ENCODE data around the gene NR3C1. TPM values are rescaled to one million over a fixed set of nuclear protein-coding genes. Genes with fewer than 3 reads are reported as not detected.

The NR3C1 gene
- total RNA-seq, 1 donor = 55.7 TPM

GRCh38 chr5:143319437-143320227, 83.9 kb downstream of the NR3C1 start:
- TF ChIP-seq CTCF (IDR thresholded peaks at IDR 0.05; ENCODE audit: insufficient read depth, low read depth, low read length) = no peak
- H3K4me3 ChIP-seq (ENCODE audit: low read depth, low read length) = no peak overlapping the region
- DNase-seq (ENCODE audit: low read depth) = no peak

- H3K4me3 ChIP-seq (ENCODE audit: low read depth, low read length) = no peak overlapping the region
- no peak for TF ChIP-seq CTCF (IDR thresholded peaks at IDR 0.05; ENCODE audit: insufficient read depth, low read depth, low read length)
- DNase-seq (ENCODE audit: low read depth) = no peak
Observed at GRCh38 chr5:143318833-143319232, 84.7 kb downstream of the NR3C1 start.

- TF ChIP-seq CTCF (IDR thresholded peaks at IDR 0.05; ENCODE audit: insufficient read depth, low read depth, low read length) = no peak
- no peak overlapping the region for H3K4me3 ChIP-seq (ENCODE audit: low read depth, low read length)
- DNase-seq (ENCODE audit: low read depth) = no peak
Observed at GRCh38 chr5:143318270-143318669, 85.2 kb downstream of the NR3C1 start.

- no peak for DNase-seq (ENCODE audit: low read depth)
- TF ChIP-seq CTCF (IDR thresholded peaks at IDR 0.05; ENCODE audit: insufficient read depth, low read depth, low read length) = no peak
Observed at GRCh38 chr5:143316844-143317631, 86.4 kb downstream of the NR3C1 start.

GRCh38 chr5:143316337-143316736, 87.1 kb downstream of the NR3C1 start:
- H3K4me3 ChIP-seq (ENCODE audit: low read depth, low read length) = no peak overlapping the region
- no peak for DNase-seq (ENCODE audit: low read depth)
- no peak for TF ChIP-seq CTCF (IDR thresholded peaks at IDR 0.05; ENCODE audit: insufficient read depth, low read depth, low read length)

More at GRCh38 chr5:143316844-143317631, 86.4 kb downstream of the NR3C1 start:
- H3K4me3 ChIP-seq (ENCODE audit: low read depth, low read length) = no peak overlapping the region

- no peak for TF ChIP-seq CTCF (IDR thresholded peaks at IDR 0.05; ENCODE audit: insufficient read depth, low read depth, low read length)
- no peak for DNase-seq (ENCODE audit: low read depth)
- H3K4me3 ChIP-seq (ENCODE audit: low read depth, low read length) = no peak overlapping the region
Observed at GRCh38 chr5:143315929-143316328, 87.6 kb downstream of the NR3C1 start.
